PFSK-1 (cell line): ENCODE results near the gene TMEM63C.

ENCODE experiments used
- FOXP2 ChIP-seq: optimal IDR thresholded peaks from 2 replicates; pipeline ENCODE3; 2011; ENCODE audit warnings: borderline replicate concordance, control low read depth, inconsistent platforms; ENCODE audit not compliant: insufficient read depth; ENCODE audit errors: extremely low read length, extremely low read depth
- POLR2AphosphoS5 ChIP-seq: IDR thresholded peaks from 2 replicates; pipeline ENCODE4 v1.6.1; 2012; ENCODE audit warnings: low read depth, mild to moderate bottlenecking, control low read depth, low read length, moderate library complexity
- SIN3A ChIP-seq: IDR thresholded peaks from 2 replicates; pipeline ENCODE4 v1.6.1; 2012; ENCODE audit warnings: mild to moderate bottlenecking, low read length, moderate library complexity, borderline replicate concordance; ENCODE audit not compliant: insufficient read depth
- TAF1 ChIP-seq: IDR thresholded peaks from 2 replicates; pipeline ENCODE4 v1.6.1; 2012; ENCODE audit warnings: low read length, control low read depth, borderline replicate concordance; ENCODE audit not compliant: insufficient read depth
- TF ChIP-seq, protein P1 (sequence below), 2 experiments: IDR thresholded peaks; 2 replicates each; pipeline versions ENCODE4 v1.6.1 to v1.8.0; 2011 to 2012; ENCODE audit warnings: low read depth in 2 of 2, low read length in 2 of 2, control low read depth in 1 of 2, inconsistent platforms in 1 of 2, mild to moderate bottlenecking in 1 of 2, moderate library complexity in 1 of 2; ENCODE audit not compliant: insufficient read depth in 1 of 2

Gene TMEM63C

DNA sequence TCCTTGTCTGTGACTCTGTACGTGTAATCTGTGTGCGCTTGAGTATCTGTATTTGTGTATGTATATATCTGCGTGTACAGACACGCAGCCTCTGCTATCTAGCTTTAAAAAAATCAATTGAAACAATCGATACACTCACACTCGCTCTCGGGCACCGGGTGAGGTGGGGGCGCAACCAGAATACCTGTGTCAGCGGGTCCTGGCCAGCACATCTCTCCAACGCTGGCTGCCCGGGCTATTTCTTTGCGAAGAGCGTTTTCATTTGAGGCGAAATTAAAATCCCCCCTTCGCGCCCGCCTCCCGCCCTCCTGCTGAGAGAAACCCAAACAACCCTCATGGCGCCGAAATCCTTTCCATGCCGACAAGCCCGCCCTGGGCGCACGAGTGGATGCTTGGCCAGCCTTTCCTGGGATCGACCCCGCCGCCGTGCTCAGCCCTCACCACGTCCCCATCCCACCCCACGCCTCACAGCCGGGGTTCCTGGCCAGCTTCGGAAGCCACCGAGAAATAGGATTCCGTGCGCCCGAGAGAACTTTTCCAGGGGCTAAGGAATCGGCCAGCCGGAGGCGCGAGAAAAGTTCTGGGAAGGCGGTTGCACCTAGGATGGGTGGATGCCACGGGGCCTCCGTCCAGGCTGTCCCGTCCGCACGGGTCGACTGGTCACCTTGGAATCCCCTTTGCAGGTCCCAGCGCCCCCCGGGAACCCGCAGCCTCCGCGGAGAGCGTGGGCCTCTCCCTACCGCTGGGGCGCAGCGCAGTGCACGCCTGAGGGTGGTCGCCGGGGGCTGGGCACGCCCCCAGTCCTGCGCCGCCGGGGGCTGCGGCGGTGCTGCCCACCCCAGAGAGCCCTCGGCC lies 41.0 kb upstream of the TMEM63C start:
- no peak for TF ChIP-seq POLR2AphosphoS5

DNA sequence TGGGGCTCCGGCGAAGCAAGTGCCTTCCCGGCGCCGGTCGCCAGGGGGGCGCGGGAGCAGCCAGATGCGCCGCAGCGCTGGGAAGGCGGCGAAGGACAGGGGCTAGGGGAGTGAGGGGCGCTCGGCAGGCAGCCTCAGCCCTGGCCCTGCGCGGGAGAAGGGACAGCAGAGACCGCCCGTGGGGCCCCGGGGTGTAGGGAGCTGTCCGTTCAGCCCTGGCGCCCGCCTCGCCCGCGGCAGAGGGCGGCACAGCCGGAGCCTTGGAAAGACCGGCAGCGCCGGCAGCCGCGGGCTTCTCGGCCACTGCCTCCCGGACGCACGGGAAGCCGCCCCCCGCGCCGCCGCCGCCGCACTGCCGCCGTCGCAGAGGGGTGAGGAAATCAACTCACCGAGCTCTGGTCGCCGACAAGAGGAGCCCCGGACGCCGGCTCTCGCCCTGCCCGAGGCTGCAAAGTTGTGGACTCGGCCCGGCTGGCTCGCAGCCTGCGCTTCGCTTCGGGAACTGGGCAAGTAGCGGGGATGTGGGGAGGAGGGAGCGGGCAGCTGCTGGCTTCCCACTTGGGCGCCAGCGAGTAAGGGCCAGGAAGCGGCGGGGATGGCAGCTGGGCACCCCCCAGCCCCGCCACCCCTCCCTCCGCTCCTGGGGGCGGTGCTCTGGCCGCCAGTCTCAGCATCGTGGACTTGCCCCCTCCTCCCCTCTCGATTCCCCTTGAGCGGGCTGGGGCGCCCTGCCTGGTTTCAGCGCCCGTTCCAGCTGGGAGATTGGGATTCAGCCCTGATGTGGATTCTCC lies 40.2 kb upstream of the TMEM63C start, which contains the start of gene ZDHHC22:
Gene ZDHHC22, minus strand, starts transcription at position 578 of the 791 bp plus-strand sequence. CDS start 2,053 bp downstream, outside the sequence.
- no peak for TF ChIP-seq FOXP2
- TF ChIP-seq, protein P1, sequence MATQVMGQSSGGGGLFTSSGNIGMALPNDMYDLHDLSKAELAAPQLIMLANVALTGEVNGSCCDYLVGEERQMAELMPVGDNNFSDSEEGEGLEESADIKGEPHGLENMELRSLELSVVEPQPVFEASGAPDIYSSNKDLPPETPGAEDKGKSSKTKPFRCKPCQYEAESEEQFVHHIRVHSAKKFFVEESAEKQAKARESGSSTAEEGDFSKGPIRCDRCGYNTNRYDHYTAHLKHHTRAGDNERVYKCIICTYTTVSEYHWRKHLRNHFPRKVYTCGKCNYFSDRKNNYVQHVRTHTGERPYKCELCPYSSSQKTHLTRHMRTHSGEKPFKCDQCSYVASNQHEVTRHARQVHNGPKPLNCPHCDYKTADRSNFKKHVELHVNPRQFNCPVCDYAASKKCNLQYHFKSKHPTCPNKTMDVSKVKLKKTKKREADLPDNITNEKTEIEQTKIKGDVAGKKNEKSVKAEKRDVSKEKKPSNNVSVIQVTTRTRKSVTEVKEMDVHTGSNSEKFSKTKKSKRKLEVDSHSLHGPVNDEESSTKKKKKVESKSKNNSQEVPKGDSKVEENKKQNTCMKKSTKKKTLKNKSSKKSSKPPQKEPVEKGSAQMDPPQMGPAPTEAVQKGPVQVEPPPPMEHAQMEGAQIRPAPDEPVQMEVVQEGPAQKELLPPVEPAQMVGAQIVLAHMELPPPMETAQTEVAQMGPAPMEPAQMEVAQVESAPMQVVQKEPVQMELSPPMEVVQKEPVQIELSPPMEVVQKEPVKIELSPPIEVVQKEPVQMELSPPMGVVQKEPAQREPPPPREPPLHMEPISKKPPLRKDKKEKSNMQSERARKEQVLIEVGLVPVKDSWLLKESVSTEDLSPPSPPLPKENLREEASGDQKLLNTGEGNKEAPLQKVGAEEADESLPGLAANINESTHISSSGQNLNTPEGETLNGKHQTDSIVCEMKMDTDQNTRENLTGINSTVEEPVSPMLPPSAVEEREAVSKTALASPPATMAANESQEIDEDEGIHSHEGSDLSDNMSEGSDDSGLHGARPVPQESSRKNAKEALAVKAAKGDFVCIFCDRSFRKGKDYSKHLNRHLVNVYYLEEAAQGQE (IDR thresholded peaks at IDR 0.05; ENCODE audit: insufficient read depth in 1 of 2, low read depth in 2 of 2, low read length in 2 of 2): peak in 1 of 2 experiments; percentile 67; a peak in 2 of 4 replicates

DNA sequence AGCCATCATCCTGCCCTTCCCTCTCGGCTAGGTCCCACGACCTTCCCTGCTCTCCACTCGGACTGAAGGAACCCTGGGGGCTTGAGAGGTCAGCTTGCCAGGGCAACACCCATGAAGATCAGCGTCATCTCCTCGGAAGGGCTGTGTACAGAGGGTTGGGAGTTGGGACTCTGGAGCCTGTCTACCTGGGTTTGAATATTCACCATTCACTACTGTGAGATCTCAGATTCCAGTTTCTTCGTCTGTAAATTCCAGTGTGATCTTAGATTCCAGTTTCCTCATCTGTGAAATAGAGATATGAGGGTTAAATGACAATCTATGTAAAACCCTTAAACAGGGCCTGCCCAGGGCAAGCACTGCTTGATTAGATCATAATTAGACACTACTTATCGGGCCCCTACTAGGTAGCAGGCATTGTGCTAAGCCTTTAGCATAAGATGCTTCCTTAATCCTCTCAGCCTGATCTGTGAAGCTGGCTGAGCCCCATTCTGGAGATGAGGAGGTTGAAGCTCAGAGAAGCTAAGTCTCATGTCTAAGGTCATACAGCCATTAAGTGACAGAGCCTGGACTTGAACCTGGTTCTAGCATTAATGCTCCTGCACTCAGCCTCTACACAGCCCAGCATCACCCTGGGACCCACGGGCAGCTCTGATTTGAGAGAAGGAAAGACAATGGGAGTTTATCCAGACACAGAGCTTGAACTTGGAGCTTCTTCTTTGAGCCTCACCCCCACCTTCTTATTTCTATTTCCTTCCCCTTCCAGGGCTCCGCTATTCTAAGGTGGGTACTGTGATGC lies 39.4 kb upstream of the TMEM63C start:
- TF ChIP-seq SIN3A (no peak), FOXP2 (no peak), POLR2AphosphoS5 (no peak), TAF1 (no peak)
- TF ChIP-seq, protein P1 (IDR thresholded peaks at IDR 0.05; ENCODE audit: insufficient read depth in 1 of 2, low read depth in 2 of 2, low read length in 2 of 2): no peak

DNA sequence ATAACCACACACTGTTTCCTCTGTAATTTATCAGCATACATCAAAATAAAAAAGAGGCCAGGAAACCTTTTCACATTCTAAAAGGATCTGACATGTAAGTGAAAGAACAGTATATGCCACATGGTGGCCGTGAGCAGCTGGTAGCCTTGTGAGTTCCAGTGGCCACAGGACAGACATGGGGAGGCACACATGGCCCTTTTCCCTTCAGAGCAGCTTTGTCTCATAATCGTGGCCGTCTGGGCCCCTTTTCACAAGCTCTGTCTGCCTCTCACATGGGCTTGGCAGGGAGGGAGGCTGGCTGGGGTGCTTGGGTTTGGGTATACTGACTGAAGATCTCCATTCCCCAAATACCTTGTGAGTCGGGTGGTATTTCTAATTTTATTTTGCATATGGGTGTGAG lies 38.5 kb upstream of the TMEM63C start:
- TF ChIP-seq FOXP2 (no peak), TAF1 (no peak), POLR2AphosphoS5 (no peak), SIN3A (no peak)
- TF ChIP-seq, protein P1 (IDR thresholded peaks at IDR 0.05; ENCODE audit: insufficient read depth in 1 of 2, low read depth in 2 of 2, low read length in 2 of 2): no peak

DNA sequence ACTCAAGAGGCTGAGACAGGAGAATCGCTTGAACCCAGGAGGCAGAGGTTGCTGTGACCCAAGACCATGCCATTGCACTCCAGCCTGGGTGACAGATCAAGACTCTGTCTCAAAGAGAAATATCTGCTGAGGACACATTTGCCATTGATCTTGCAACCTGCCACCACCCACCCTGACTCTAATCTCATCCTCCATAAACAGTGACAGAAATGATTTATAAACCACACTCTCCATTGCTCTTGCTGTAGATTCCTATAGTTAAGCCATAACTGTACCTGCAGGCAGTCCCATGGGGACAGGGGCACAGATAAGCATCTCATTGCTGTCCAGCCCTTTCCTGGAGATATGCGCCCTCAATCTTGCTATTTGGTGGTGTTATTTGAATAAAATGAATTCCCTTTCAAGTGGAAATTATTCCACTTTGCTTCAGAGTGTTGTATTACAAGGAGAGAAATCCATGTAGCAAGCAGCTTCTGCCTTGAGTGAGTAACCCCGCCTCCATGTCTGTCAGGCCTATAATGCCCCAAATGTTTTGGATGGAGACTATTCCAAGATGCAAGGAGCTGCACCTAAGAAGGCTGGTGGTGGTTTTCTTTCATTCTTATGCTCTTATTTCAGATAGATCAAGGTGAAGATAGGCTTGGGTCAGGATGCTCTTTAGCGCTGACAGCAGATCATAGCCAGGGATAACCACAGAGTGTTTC lies 37.0 kb upstream of the TMEM63C start:
- TF ChIP-seq TAF1: no peak
- no peak for TF ChIP-seq POLR2AphosphoS5
- TF ChIP-seq, protein P1 (IDR thresholded peaks at IDR 0.05; ENCODE audit: insufficient read depth in 1 of 2, low read depth in 2 of 2, low read length in 2 of 2): no peak
- no peak for TF ChIP-seq SIN3A
- TF ChIP-seq FOXP2: no peak
